Measurements from ENCODE around the gene FCRL3.

DNA sequence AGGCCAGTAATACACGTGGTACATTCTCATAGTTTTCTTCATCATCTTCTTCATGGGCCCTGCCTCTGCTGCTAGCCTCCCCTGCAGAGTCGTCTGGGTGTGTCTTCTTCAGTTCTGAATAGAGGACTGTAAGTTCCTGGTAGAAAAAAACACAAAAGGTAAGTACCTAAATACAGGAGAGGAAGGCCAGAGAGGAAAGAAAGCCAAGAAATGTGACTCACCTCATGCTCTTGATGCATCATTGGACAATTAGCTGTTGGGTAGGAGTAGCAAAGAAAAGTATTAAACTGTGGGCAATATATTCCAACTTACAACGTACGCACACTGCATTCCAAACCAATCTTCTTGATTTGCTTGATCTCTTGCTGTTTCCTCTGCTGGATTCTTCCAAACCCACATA, 21.8 kb downstream of the FCRL3 start:
- TF ChIP-seq, protein P1, sequence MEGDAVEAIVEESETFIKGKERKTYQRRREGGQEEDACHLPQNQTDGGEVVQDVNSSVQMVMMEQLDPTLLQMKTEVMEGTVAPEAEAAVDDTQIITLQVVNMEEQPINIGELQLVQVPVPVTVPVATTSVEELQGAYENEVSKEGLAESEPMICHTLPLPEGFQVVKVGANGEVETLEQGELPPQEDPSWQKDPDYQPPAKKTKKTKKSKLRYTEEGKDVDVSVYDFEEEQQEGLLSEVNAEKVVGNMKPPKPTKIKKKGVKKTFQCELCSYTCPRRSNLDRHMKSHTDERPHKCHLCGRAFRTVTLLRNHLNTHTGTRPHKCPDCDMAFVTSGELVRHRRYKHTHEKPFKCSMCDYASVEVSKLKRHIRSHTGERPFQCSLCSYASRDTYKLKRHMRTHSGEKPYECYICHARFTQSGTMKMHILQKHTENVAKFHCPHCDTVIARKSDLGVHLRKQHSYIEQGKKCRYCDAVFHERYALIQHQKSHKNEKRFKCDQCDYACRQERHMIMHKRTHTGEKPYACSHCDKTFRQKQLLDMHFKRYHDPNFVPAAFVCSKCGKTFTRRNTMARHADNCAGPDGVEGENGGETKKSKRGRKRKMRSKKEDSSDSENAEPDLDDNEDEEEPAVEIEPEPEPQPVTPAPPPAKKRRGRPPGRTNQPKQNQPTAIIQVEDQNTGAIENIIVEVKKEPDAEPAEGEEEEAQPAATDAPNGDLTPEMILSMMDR (IDR thresholded peaks at IDR 0.05; ENCODE audit: poor library complexity), result no peak
- TF ChIP-seq EZH2 (IDR thresholded peaks at IDR 0.05; ENCODE audit: borderline replicate concordance), result no peak
- no peak for TF ChIP-seq EZH2phosphoT487 (IDR thresholded peaks at IDR 0.05; ENCODE audit: low read depth, severe bottlenecking, unreplicated experiment)
